HepG2 (cell line): ENCODE data around the gene C19orf38. TPM values are rescaled to one million over a fixed set of nuclear protein-coding genes. Genes with fewer than 3 reads are reported as not detected.
A peak's percentile ranks its signal among the peaks of the same experiment; 100 is the strongest.

Source experiments
- ATAC-seq: fragments of 200-7000 bp; cut with Tn5 transposase; 3 replicates; pipeline ENCODE4 v1.9.1; 2020; ENCODE audit warnings: mild to moderate bottlenecking, moderate library complexity
- BruUV-seq: library from RNA; stranded (reverse); fragments of 400-500 nt; replicated peaks from 2 replicates; lab custom pipeline; 2021; lab: Mats Ljungman, UMichigan
- CTCF ChIA-PET: fragments of 300-600 bp; formaldehyde crosslinking; extraction: SDS; loops from one replicate; lab custom pipeline; 2021; ENCODE audit warnings: low total read pairs, inconsistent platforms, low intra/inter-chr PET ratio; lab: Yijun Ruan, JAX
- POLR2A ChIA-PET: fragments of 350-600 bp; sonication (Branson Sonifier 250); formaldehyde crosslinking; loops from one replicate; lab custom pipeline; 2020; ENCODE audit warnings: antibody characterized with exemption, inconsistent platforms; lab: Yijun Ruan, JAX
- DNase-seq: peaks from one replicate; pipeline ENCODE4 v3.0.0-alpha.2; 2015; ENCODE audit warnings: low spot score
- FAIRE-seq: peaks from 3 replicates; lab custom pipeline; 2011; peaks lifted over from hg19 to GRCh38; lab: Jason Lieb, UNC
- H2AFZ ChIP-seq: one replicate; pipeline ENCODE4 v1.6.1; 2011; ENCODE audit warnings: low read length, inconsistent platforms
- H3K27ac ChIP-seq: fragments of 300-600 bp; 3 replicates; pipeline ENCODE4 v1.8.0; 2011; ENCODE audit warnings: mixed run types, mild to moderate bottlenecking, mixed read lengths, low read length, inconsistent platforms; ENCODE audit not compliant: insufficient read depth; ENCODE audit errors: extremely low read length
- H3K27me3 ChIP-seq, 2 experiments: fragments of 200-600 bp in 1 of 2; 2 replicates in 1 of 2; 3 replicates in 1 of 2; pipeline versions ENCODE4 v1.6.0 to v1.8.0; 2011; ENCODE audit warnings: low read length in 2 of 2, mild to moderate bottlenecking in 2 of 2, moderate library complexity in 2 of 2, inconsistent platforms in 1 of 2; ENCODE audit not compliant: insufficient read depth in 2 of 2, control insufficient read depth in 1 of 2
- H3K36me3 ChIP-seq, 2 experiments: fragments of 200-600 bp in 1 of 2; replicated peaks in 1 of 2; 2 replicates in 1 of 2; 3 replicates in 1 of 2; pipeline versions ENCODE4 v1.5.1 to v1.8.0; 2011; ENCODE audit warnings: low read length in 2 of 2, inconsistent platforms in 1 of 2; ENCODE audit not compliant: insufficient read depth in 2 of 2, control insufficient read depth in 1 of 2
- H3K4me1 ChIP-seq: 2 replicates; pipeline ENCODE4 v1.5.1; 2012; ENCODE audit warnings: low read length, inconsistent platforms; ENCODE audit not compliant: insufficient read depth
- H3K4me2 ChIP-seq: 2 replicates; pipeline ENCODE4 v1.6.0; 2011; ENCODE audit warnings: low read depth, low read length, inconsistent platforms
- H3K4me3 ChIP-seq, 3 experiments: fragments of 200-600 bp in 1 of 3; sonication (generic), shearing (Covaris generic) in 1 of 3; replicated peaks in 1 of 3; 2 replicates each; pipeline ENCODE4 v1.5.1; 2011 to 2016; ENCODE audit warnings: low read length in 3 of 3, inconsistent platforms in 2 of 3, low read depth in 2 of 3, mild to moderate bottlenecking in 2 of 3, control low read depth in 1 of 3, mixed read lengths in 1 of 3; ENCODE audit not compliant: insufficient read depth in 1 of 3
- H3K79me2 ChIP-seq: one replicate; pipeline ENCODE4 v1.6.1; 2011; ENCODE audit warnings: low read length, inconsistent platforms; ENCODE audit not compliant: insufficient read depth
- H3K9ac ChIP-seq: 2 replicates; pipeline ENCODE4 v1.6.0; 2011; ENCODE audit warnings: mild to moderate bottlenecking, low read depth, low read length, inconsistent platforms; ENCODE audit not compliant: insufficient read depth
- H3K9me3 ChIP-seq: 2 replicates; pipeline ENCODE4 v1.5.1; 2012; ENCODE audit warnings: mild to moderate bottlenecking, low read length
- H4K20me1 ChIP-seq: 2 replicates; pipeline ENCODE4 v1.6.0; 2011; ENCODE audit warnings: inconsistent platforms, mild to moderate bottlenecking, low read length, moderate library complexity; ENCODE audit not compliant: insufficient read depth
- ADNP ChIP-seq: sonication (generic); formaldehyde crosslinking; IDR thresholded peaks from 2 replicates; pipeline ENCODE4 v1.4.0; 2020; ENCODE audit warnings: missing genetic modification reagents
- ETV6 ChIP-seq: sonication (generic); formaldehyde crosslinking; conservative IDR thresholded peaks from 2 replicates; pipeline ENCODE4 v1.4.0; 2020; ENCODE audit warnings: missing genetic modification reagents
- HNRNPL ChIP-seq: fragments of 200-400 bp; formaldehyde crosslinking; IDR thresholded peaks from 2 replicates; pipeline ENCODE4 v1.6.1; 2017; ENCODE audit warnings: mild to moderate bottlenecking, low read depth, low read length
- KDM1A ChIP-seq: IDR thresholded peaks from 2 replicates; pipeline ENCODE4 v1.6.1; 2016; ENCODE audit warnings: missing compliant biosample characterization
- KMT2A ChIP-seq: sonication (generic); formaldehyde crosslinking; IDR thresholded peaks from 2 replicates; pipeline ENCODE4 v1.4.0; 2020; ENCODE audit warnings: missing genetic modification reagents
- MAX ChIP-seq: IDR thresholded peaks from 2 replicates; pipeline ENCODE4 v1.6.1; 2012; ENCODE audit warnings: inconsistent platforms
- MNT ChIP-seq: fragments of 450-650 bp; IDR thresholded peaks from 2 replicates; pipeline ENCODE4 v1.6.1; 2016
- MYPOP ChIP-seq: sonication (generic); formaldehyde crosslinking; IDR thresholded peaks from 2 replicates; pipeline ENCODE4 v1.8.1; 2023; ENCODE audit warnings: mild to moderate bottlenecking, moderate library complexity, missing genetic modification reagents
- NR2F1 ChIP-seq, 2 experiments: fragments of 450-650 bp in 1 of 2; formaldehyde crosslinking in 1 of 2; IDR thresholded peaks; 2 replicates each; pipeline versions ENCODE4 v1.5.0 to v1.6.1; 2016 to 2020; ENCODE audit warnings: mild to moderate bottlenecking in 1 of 2, missing compliant biosample characterization in 1 of 2, missing genetic modification reagents in 1 of 2, moderate library complexity in 1 of 2
- PHF20 ChIP-seq: sonication (generic); formaldehyde crosslinking; IDR thresholded peaks from 2 replicates; pipeline ENCODE4 v1.5.0; 2020; ENCODE audit warnings: mild to moderate bottlenecking, missing genetic modification reagents
- PTBP1 ChIP-seq: fragments of 200-400 bp; formaldehyde crosslinking; IDR thresholded peaks from 2 replicates; pipeline ENCODE4 v1.6.1; 2018; ENCODE audit warnings: low read length, low read depth; ENCODE audit not compliant: poor library complexity, severe bottlenecking
- RBM22 ChIP-seq: fragments of 200-400 bp; formaldehyde crosslinking; optimal IDR thresholded peaks from 2 replicates; pipeline ENCODE3; 2017; ENCODE audit warnings: mild to moderate bottlenecking, low read length, moderate library complexity
- RCOR2 ChIP-seq: IDR thresholded peaks from 2 replicates; pipeline ENCODE4 v1.6.1; 2016; ENCODE audit warnings: missing biosample characterization, missing genetic modification reagents
- SCMH1 ChIP-seq: sonication (generic); formaldehyde crosslinking; IDR thresholded peaks from 2 replicates; pipeline ENCODE4 v1.9.0; 2021; ENCODE audit warnings: missing genetic modification reagents, mild to moderate bottlenecking, borderline replicate concordance
- SMAD3 ChIP-seq: sonication (generic); formaldehyde crosslinking; IDR thresholded peaks from 2 replicates; pipeline ENCODE4 v1.4.0; 2020; ENCODE audit warnings: missing genetic modification reagents
- SNRNP70 ChIP-seq: fragments of 200-400 bp; formaldehyde crosslinking; IDR thresholded peaks from 2 replicates; pipeline ENCODE4 v1.6.1; 2017; ENCODE audit warnings: mild to moderate bottlenecking, low read depth, low read length, moderate library complexity
- SOX13 ChIP-seq, 3 experiments: fragments of 450-650 bp in 1 of 3; sonication (generic) in 1 of 3; formaldehyde crosslinking in 1 of 3; IDR thresholded peaks in 2 of 3; conservative IDR thresholded peaks in 1 of 3; 2 replicates each; pipeline versions ENCODE4 v1.5.0 to v1.6.1; 2016 to 2020; ENCODE audit warnings: antibody characterized with exemption in 1 of 3, mild to moderate bottlenecking in 1 of 3, missing compliant biosample characterization in 1 of 3, missing genetic modification reagents in 1 of 3, moderate library complexity in 1 of 3
- TCF12 ChIP-seq, 2 experiments: fragments of 450-650 bp in 1 of 2; sonication (generic) in 1 of 2; formaldehyde crosslinking in 1 of 2; IDR thresholded peaks; 2 replicates each; pipeline versions ENCODE4 v1.6.1 to v1.8.0; 2017 to 2022; ENCODE audit warnings: antibody characterized with exemption in 1 of 2, mild to moderate bottlenecking in 1 of 2, missing genetic modification reagents in 1 of 2, moderate library complexity in 1 of 2
- YEATS4 ChIP-seq: sonication (generic); formaldehyde crosslinking; IDR thresholded peaks from 2 replicates; pipeline ENCODE4 v1.4.0; 2020; ENCODE audit warnings: missing genetic modification reagents, borderline replicate concordance
- ZC3H13 ChIP-seq: sonication (generic); formaldehyde crosslinking; IDR thresholded peaks from 2 replicates; pipeline ENCODE4 v1.8.1; 2023; ENCODE audit warnings: mild to moderate bottlenecking, missing genetic modification reagents, moderate library complexity
- ZMYM3 ChIP-seq: sonication (generic); formaldehyde crosslinking; IDR thresholded peaks from 2 replicates; pipeline ENCODE4 v1.5.1; 2020; ENCODE audit warnings: mild to moderate bottlenecking, missing genetic modification reagents
- ZNF121 ChIP-seq: sonication (generic); formaldehyde crosslinking; IDR thresholded peaks from 2 replicates; pipeline ENCODE4 v1.5.0; 2020; ENCODE audit warnings: mild to moderate bottlenecking, missing genetic modification reagents
- ZNF205 ChIP-seq: IDR thresholded peaks from 2 replicates; pipeline ENCODE4 v1.6.1; 2018; ENCODE audit warnings: missing biosample characterization, missing genetic modification reagents
- ZNF768 ChIP-seq: sonication (generic); formaldehyde crosslinking; IDR thresholded peaks from 2 replicates; pipeline ENCODE4 v1.4.0; 2020; ENCODE audit warnings: missing genetic modification reagents
- WGBS: methylation state at CpG from one replicate; pipeline ENCODE4 v1.1.6; 2017; ENCODE audit warnings: low lambda C conversion rate; 5-methylcytosine and 5-hydroxymethylcytosine counted together
- in situ Hi-C: cut with HindIII; loops from 2 replicates; pipeline ENCODE4 v1.10.0; 2017; ENCODE audit warnings: low pct_unique_long_range_greater_than_20kb; ENCODE audit not compliant: extremely low pct_ligation_motif_present
- intact Hi-C: fragments of 100-400 bp; cut with micrococcal nuclease; formaldehyde crosslinking; loops from one replicate; pipeline ENCODE4 v1.10.0; 2022; ENCODE audit not compliant: unreplicated experiment
- polyA plus RNA-seq, 8 experiments: library from polyadenylated mRNA; depleted of rRNA in 3 of 8; stranded (reverse) in 7 of 8; unstranded in 1 of 8; fragments of >200 nt; fragmentation: Illumina TruSeq in 4 of 8; extraction: Trizol in 4 of 8; gene quantifications; 2 replicates each; pipeline versions ENCODE4 v1.2.1 to v1.2.3, GENCODE V29; 2011 to 2016; ENCODE audit warnings: low read depth in 4 of 8, missing spikeins in 1 of 8, mixed read lengths in 1 of 8; ENCODE audit not compliant: insufficient read depth in 1 of 8
- total RNA-seq, 5 experiments: library from RNA; depleted of rRNA; stranded (reverse); fragments of >200 nt; fragmentation: Illumina TruSeq; extraction: Trizol; gene quantifications; 2 replicates each; pipeline ENCODE4 v1.2.3, GENCODE V29; 2016; ENCODE audit warnings: low read depth in 1 of 5

The C19orf38 gene
- total and polyA plus RNA-seq, 2 of the 13 experiments (the other 11 are each of a cell fraction or from before 2014, with no cell fraction given) = 0.11 TPM; not detected in 1

GRCh38 chr19:10896851-10897526 is 48.8 kb downstream of the C19orf38 start:
- H3K9ac ChIP-seq = no peak overlapping the region
- peaks cover 15% of the 10 kb centered on the region for H3K4me1 ChIP-seq
- ChIA-PET POLR2A (no interaction called here), CTCF (no interaction called here)
- peaks cover 31% of the 10 kb centered on the region for H3K79me2 ChIP-seq
- ATAC-seq (no peak), FAIRE-seq (peak; percentile 23), DNase-seq (peak; percentile 31)
- no peak overlapping the region for H3K4me2 ChIP-seq
- no peak overlapping the region for H3K4me3 ChIP-seq
- H3K9me3 ChIP-seq = no peaks in the 10 kb centered on the region
- intact Hi-C loops (no loop called here), in situ Hi-C loops (no loop called here)
- H2AFZ ChIP-seq = no peak overlapping the region
- 88% methylated on average over 7 of the region's 7 CpGs for WGBS
- H3K36me3 ChIP-seq = no peaks in the 10 kb centered on the region; a peak in 3 of 5 replicates
- H4K20me1 ChIP-seq = peaks cover 26% of the 10 kb centered on the region; the same call in 1 of the 2 replicates
- BruUV-seq = no TSS peak
- H3K27me3 ChIP-seq = no peaks in the 10 kb centered on the region
- no peak overlapping the region for H3K27ac ChIP-seq
- no peak for TF ChIP-seq YEATS4 (CRISPR knock-in tag)
- no peak for TF ChIP-seq MNT
- 0 out of 2 replicates have a peak, but pooled peaks have one; percentile 35 for TF ChIP-seq KDM1A
- TF ChIP-seq RBM22 = peak; percentile 66
- no peak for TF ChIP-seq TCF12 (IDR thresholded peaks at IDR 0.05)
- no peak for TF ChIP-seq TCF12 (CRISPR knock-in tag; IDR thresholded peaks at IDR 0.05)
- no peak for TF ChIP-seq SNRNP70
- no peak for TF ChIP-seq KMT2A (CRISPR knock-in tag)
- TF ChIP-seq MAX = no peak
- TF ChIP-seq RCOR2 (CRISPR knock-in tag) = 0 out of 2 replicates have a peak, but pooled peaks have one; percentile 27
- TF ChIP-seq SOX13 (IDR thresholded peaks at IDR 0.05) = no peak
- no peak for TF ChIP-seq SOX13 (CRISPR knock-in tag; conservative IDR thresholded peaks at IDR 0.05 in 1 of 2, IDR thresholded peaks at IDR 0.05 in 1 of 2)
- no peak for TF ChIP-seq NR2F1 (CRISPR knock-in tag; IDR thresholded peaks at IDR 0.05)
- TF ChIP-seq ZNF121 (CRISPR knock-in tag) = no peak
- no peak for TF ChIP-seq PHF20 (CRISPR knock-in tag)
- peak; percentile 41; the same call in 1 of the 2 replicates for TF ChIP-seq ZNF205 (CRISPR knock-in tag)
- no peak for TF ChIP-seq ZC3H13
- TF ChIP-seq SMAD3 (CRISPR knock-in tag) = no peak
- peak; percentile 86 for TF ChIP-seq ZMYM3 (CRISPR knock-in tag)
- TF ChIP-seq ETV6 = no peak
- no peak for TF ChIP-seq HNRNPL
- peak; percentile 96 for TF ChIP-seq ZNF768
- TF ChIP-seq ADNP (CRISPR knock-in tag) = no peak
- no peak for TF ChIP-seq PTBP1
- TF ChIP-seq SCMH1 (CRISPR knock-in tag) = no peak
- TF ChIP-seq MYPOP (CRISPR knock-in tag) = no peak
